GM19328 (cell line): ENCODE results near the gene LRRC41.
"Not testable (repeated sequence)": the region's sequence is repeated elsewhere in the genome, so short reads cannot be mapped to it uniquely, and the experiment has no call there.

Experiments
- ATAC-seq: cut with Tn5 transposase; IDR thresholded peaks from one replicate; pipeline ENCODE4 v1.9.1; 2021; ENCODE audit warnings: mild to moderate bottlenecking, moderate library complexity; ENCODE audit not compliant: unreplicated experiment

The LRRC41 gene

GRCh38 chr1:46285730-46286477 lies 17.5 kb downstream of the LRRC41 start:
- ATAC-seq = no peak

GRCh38 chr1:46284597-46285564 lies 18.5 kb downstream of the LRRC41 start:
- ATAC-seq = no peak

- no peak for ATAC-seq
Observed at GRCh38 chr1:46284058-46284457, 19.4 kb downstream of the LRRC41 start.

- no peak for ATAC-seq
Observed at GRCh38 chr1:46281021-46281420, 22.4 kb downstream of the LRRC41 start.

GRCh38 chr1:46280092-46280491 lies 23.3 kb downstream of the LRRC41 start:
- ATAC-seq = no peak

GRCh38 chr1:46278807-46279206 lies 24.6 kb downstream of the LRRC41 start:
- no peak for ATAC-seq

GRCh38 chr1:46277658-46278373 lies 25.6 kb downstream of the LRRC41 start:
- ATAC-seq = no peak

- no peak for ATAC-seq
Observed at GRCh38 chr1:46275030-46275337, 28.4 kb downstream of the LRRC41 start.

- no peak for ATAC-seq
Observed at GRCh38 chr1:46274225-46275029, 29.0 kb downstream of the LRRC41 start.

GRCh38 chr1:46268578-46268977 lies 34.8 kb downstream of the LRRC41 start:
- ATAC-seq = no peak

- ATAC-seq = no peak
Observed at GRCh38 chr1:46263146-46263545, 40.3 kb downstream of the LRRC41 start.

GRCh38 chr1:46262508-46262907 lies 40.9 kb downstream of the LRRC41 start:
- ATAC-seq = no peak

- no peak for ATAC-seq
Observed at GRCh38 chr1:46256523-46256922, 46.9 kb downstream of the LRRC41 start.

- no peak for ATAC-seq
Observed at GRCh38 chr1:46254668-46255067, 48.7 kb downstream of the LRRC41 start.

GRCh38 chr1:46248122-46248920 lies 55.1 kb downstream of the LRRC41 start:
- no peak for ATAC-seq

GRCh38 chr1:46247436-46248121 lies 55.8 kb downstream of the LRRC41 start, which contains the start of gene RAD54L:
TSS of gene RAD54L (plus strand) at chr1:46247763. CDS start at chr1:46248406, 643 bp downstream.
- ATAC-seq = peak; percentile 86

GRCh38 chr1:46246548-46247435 lies 56.6 kb downstream of the LRRC41 start:
- peak; percentile 50 for ATAC-seq

GRCh38 chr1:46246136-46246535 lies 57.3 kb downstream of the LRRC41 start:
- ATAC-seq = not testable (repeated sequence)
